GM18858 (cell line): ENCODE data around the gene RAP1GAP2.
"Not testable (repeated sequence)": the region's sequence is repeated elsewhere in the genome, so short reads cannot be mapped to it uniquely, and the experiment has no call there.

ENCODE experiments used
- ATAC-seq: cut with Tn5 transposase; IDR thresholded peaks from one replicate; pipeline ENCODE4 v1.9.1; 2021; ENCODE audit not compliant: unreplicated experiment

Gene RAP1GAP2

GRCh38 chr17:2881295-2881694 lies 85.1 kb downstream of the RAP1GAP2 start:
- no peak for ATAC-seq

GRCh38 chr17:2883544-2884213 lies 87.4 kb downstream of the RAP1GAP2 start:
- no peak for ATAC-seq

- ATAC-seq = no peak
These were observed 89.5 kb downstream of the RAP1GAP2 start for GRCh38 chr17:2885733-2886132.

GRCh38 chr17:2888326-2888725 lies 92.1 kb downstream of the RAP1GAP2 start:
- ATAC-seq = no peak

GRCh38 chr17:2889256-2889655 lies 93.0 kb downstream of the RAP1GAP2 start:
- ATAC-seq = no peak

GRCh38 chr17:2890778-2891177 lies 94.5 kb downstream of the RAP1GAP2 start:
- not testable (repeated sequence) for ATAC-seq

- no peak for ATAC-seq
These were observed 96.2 kb downstream of the RAP1GAP2 start for GRCh38 chr17:2892305-2892971.

- no peak for ATAC-seq
These were observed 97.2 kb downstream of the RAP1GAP2 start for GRCh38 chr17:2893422-2893914.

GRCh38 chr17:2894782-2895181 lies 98.5 kb downstream of the RAP1GAP2 start:
- ATAC-seq = no peak

GRCh38 chr17:2897605-2898004 lies 101.4 kb downstream of the RAP1GAP2 start:
- ATAC-seq = no peak

GRCh38 chr17:2898255-2898926 lies 102.2 kb downstream of the RAP1GAP2 start:
- no peak for ATAC-seq

- ATAC-seq = no peak
These were observed 103.7 kb downstream of the RAP1GAP2 start for GRCh38 chr17:2899906-2900305.

- ATAC-seq = no peak
These were observed 104.6 kb downstream of the RAP1GAP2 start for GRCh38 chr17:2900842-2901241.

- no peak for ATAC-seq
These were observed 105.3 kb downstream of the RAP1GAP2 start for GRCh38 chr17:2901582-2901981.

- no peak for ATAC-seq
These were observed 106.3 kb downstream of the RAP1GAP2 start for GRCh38 chr17:2902546-2902945.

GRCh38 chr17:2903193-2903974 lies 107.1 kb downstream of the RAP1GAP2 start:
- no peak for ATAC-seq

GRCh38 chr17:2904135-2904534 lies 107.9 kb downstream of the RAP1GAP2 start:
- ATAC-seq = no peak

GRCh38 chr17:2905269-2905668 lies 109.0 kb downstream of the RAP1GAP2 start:
- ATAC-seq = no peak

GRCh38 chr17:2905696-2906501 lies 109.7 kb downstream of the RAP1GAP2 start:
- no peak for ATAC-seq

- ATAC-seq = no peak
These were observed 110.7 kb downstream of the RAP1GAP2 start for GRCh38 chr17:2906901-2907300.
